HEK293T (cell line): ENCODE measurements around the gene THRAP3.

Experiments used
- NFRKB ChIP-seq: fragments of 450-650 bp; IDR thresholded peaks from 2 replicates; pipeline ENCODE4 v1.6.1; 2016; ENCODE audit warnings: mild to moderate bottlenecking, moderate library complexity
- SP1 ChIP-seq: fragments of 450-650 bp; IDR thresholded peaks from 2 replicates; pipeline ENCODE4 v1.6.1; 2017

- TF ChIP-seq SP1 (no peak), NFRKB (no peak)
Observed at GRCh38 chr1:36341626-36342320, 117.5 kb downstream of the THRAP3 start.
